ENCODE data around the gene IFT88. TPM values are rescaled to one million over a fixed set of nuclear protein-coding genes. Genes with fewer than 3 reads are reported as not detected.

Gene IFT88
- polyA plus RNA-seq, 1 donor from 2014 or later, result 32.7 TPM

GRCh38 chr13:20721454-20722357, 154.7 kb downstream of the IFT88 start:
- no peaks in the 10 kb centered on the region for H3K79me2 ChIP-seq (replicated peaks; ENCODE audit: insufficient read depth, low read length)
- no peaks in the 10 kb centered on the region for H3K36me3 ChIP-seq (ENCODE audit: insufficient read depth, low read length)
- H3K9me2 ChIP-seq (ENCODE audit: insufficient read depth, low read length), result no peaks in the 10 kb centered on the region
- TF ChIP-seq, protein P1, sequence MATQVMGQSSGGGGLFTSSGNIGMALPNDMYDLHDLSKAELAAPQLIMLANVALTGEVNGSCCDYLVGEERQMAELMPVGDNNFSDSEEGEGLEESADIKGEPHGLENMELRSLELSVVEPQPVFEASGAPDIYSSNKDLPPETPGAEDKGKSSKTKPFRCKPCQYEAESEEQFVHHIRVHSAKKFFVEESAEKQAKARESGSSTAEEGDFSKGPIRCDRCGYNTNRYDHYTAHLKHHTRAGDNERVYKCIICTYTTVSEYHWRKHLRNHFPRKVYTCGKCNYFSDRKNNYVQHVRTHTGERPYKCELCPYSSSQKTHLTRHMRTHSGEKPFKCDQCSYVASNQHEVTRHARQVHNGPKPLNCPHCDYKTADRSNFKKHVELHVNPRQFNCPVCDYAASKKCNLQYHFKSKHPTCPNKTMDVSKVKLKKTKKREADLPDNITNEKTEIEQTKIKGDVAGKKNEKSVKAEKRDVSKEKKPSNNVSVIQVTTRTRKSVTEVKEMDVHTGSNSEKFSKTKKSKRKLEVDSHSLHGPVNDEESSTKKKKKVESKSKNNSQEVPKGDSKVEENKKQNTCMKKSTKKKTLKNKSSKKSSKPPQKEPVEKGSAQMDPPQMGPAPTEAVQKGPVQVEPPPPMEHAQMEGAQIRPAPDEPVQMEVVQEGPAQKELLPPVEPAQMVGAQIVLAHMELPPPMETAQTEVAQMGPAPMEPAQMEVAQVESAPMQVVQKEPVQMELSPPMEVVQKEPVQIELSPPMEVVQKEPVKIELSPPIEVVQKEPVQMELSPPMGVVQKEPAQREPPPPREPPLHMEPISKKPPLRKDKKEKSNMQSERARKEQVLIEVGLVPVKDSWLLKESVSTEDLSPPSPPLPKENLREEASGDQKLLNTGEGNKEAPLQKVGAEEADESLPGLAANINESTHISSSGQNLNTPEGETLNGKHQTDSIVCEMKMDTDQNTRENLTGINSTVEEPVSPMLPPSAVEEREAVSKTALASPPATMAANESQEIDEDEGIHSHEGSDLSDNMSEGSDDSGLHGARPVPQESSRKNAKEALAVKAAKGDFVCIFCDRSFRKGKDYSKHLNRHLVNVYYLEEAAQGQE (IDR thresholded peaks at IDR 0.05; ENCODE audit: borderline replicate concordance), result no peak
- TF ChIP-seq RAD21 (conservative IDR thresholded peaks at IDR 0.05), result no peak
- no peak for TF ChIP-seq CTCF (IDR thresholded peaks at IDR 0.05; ENCODE audit: poor library complexity, severe bottlenecking)
- TF ChIP-seq TAF1 (IDR thresholded peaks at IDR 0.05; ENCODE audit: low read depth), result no peak
- no peak for TF ChIP-seq MXI1 (conservative IDR thresholded peaks at IDR 0.05; ENCODE audit: poor library complexity, severe bottlenecking)
- no peak for TF ChIP-seq POLR2AphosphoS5 (IDR thresholded peaks at IDR 0.05)
- TF ChIP-seq EP300 (conservative IDR thresholded peaks at IDR 0.05; ENCODE audit: poor library complexity, severe bottlenecking), result no peak
- TF ChIP-seq EZH2 (IDR thresholded peaks at IDR 0.05; ENCODE audit: borderline replicate concordance, insufficient read depth, low read length, poor library complexity, severe bottlenecking), result no peak
- no peak for TF ChIP-seq SMC3 (conservative IDR thresholded peaks at IDR 0.05; ENCODE audit: poor library complexity)
- H4K20me1 ChIP-seq (ENCODE audit: insufficient read depth), result no peaks in the 10 kb centered on the region
- no peak overlapping the region for H2AFZ ChIP-seq (ENCODE audit: low read depth, low read length)
- H3K27me3 ChIP-seq (ENCODE audit: insufficient read depth, low read depth, low read length), result peaks cover 8% of the 10 kb centered on the region
- H3K27ac ChIP-seq (ENCODE audit: low read length), result no peak overlapping the region
- no peak overlapping the region for H3K4me2 ChIP-seq (ENCODE audit: low read length)
- peak overlapping the region; percentile 37 for H3K4me3 ChIP-seq (ENCODE audit: low read length)
- H3K9me3 ChIP-seq (ENCODE audit: low read length), result no peaks in the 10 kb centered on the region
- no peak overlapping the region for H3K9ac ChIP-seq (ENCODE audit: low read length)
- no peaks in the 10 kb centered on the region for H3F3A ChIP-seq (ENCODE audit: insufficient read depth, low read length, poor library complexity, severe bottlenecking)

DNA sequence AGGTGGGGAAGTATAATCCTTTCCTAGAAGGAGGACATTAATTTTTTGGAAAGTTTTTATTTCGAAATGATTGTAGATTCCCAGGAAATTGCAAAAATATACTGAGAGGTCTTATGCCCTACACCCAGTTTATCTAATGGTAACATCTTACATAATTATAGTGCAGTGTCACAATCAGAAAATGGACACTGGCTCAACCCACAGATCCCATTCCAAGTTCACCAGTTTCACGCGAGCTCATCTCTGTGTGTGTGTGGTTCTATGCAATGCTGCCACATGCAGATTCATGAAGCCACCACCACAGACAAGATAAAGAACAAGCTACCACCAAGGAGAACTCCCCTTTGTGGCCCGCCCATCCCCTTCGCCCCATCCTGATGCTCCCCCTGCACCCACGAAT, 160.9 kb downstream of the IFT88 start:
- Histone ChIP-seq H3F3A (ENCODE audit: insufficient read depth, low read length, poor library complexity, severe bottlenecking) (no peaks in the 10 kb centered on the region), H2AFZ (ENCODE audit: low read depth, low read length) (no peak overlapping the region), H3K9me3 (ENCODE audit: low read length) (no peaks in the 10 kb centered on the region), H3K4me3 (ENCODE audit: low read length) (no peak overlapping the region), H3K79me2 (replicated peaks; ENCODE audit: insufficient read depth, low read length) (no peaks in the 10 kb centered on the region), H3K27ac (ENCODE audit: low read length) (no peak overlapping the region), H3K27me3 (ENCODE audit: insufficient read depth, low read depth, low read length) (no peaks in the 10 kb centered on the region), H3K9ac (ENCODE audit: low read length) (no peak overlapping the region), H4K20me1 (ENCODE audit: insufficient read depth) (no peaks in the 10 kb centered on the region), H3K9me2 (ENCODE audit: insufficient read depth, low read length) (no peaks in the 10 kb centered on the region), H3K4me2 (ENCODE audit: low read length) (no peak overlapping the region), H3K36me3 (ENCODE audit: insufficient read depth, low read length) (no peaks in the 10 kb centered on the region)
- TF ChIP-seq POLR2AphosphoS5 (IDR thresholded peaks at IDR 0.05), result no peak
- no peak for TF ChIP-seq RAD21 (conservative IDR thresholded peaks at IDR 0.05)
- no peak for TF ChIP-seq EP300 (conservative IDR thresholded peaks at IDR 0.05; ENCODE audit: poor library complexity, severe bottlenecking)
- no peak for TF ChIP-seq SMC3 (conservative IDR thresholded peaks at IDR 0.05; ENCODE audit: poor library complexity)
- TF ChIP-seq CTCF (IDR thresholded peaks at IDR 0.05; ENCODE audit: poor library complexity, severe bottlenecking), result no peak
- no peak for TF ChIP-seq EZH2 (IDR thresholded peaks at IDR 0.05; ENCODE audit: borderline replicate concordance, insufficient read depth, low read length, poor library complexity, severe bottlenecking)
- TF ChIP-seq MXI1 (conservative IDR thresholded peaks at IDR 0.05; ENCODE audit: poor library complexity, severe bottlenecking), result no peak
- TF ChIP-seq, protein P1 (IDR thresholded peaks at IDR 0.05; ENCODE audit: borderline replicate concordance), result no peak
- TF ChIP-seq TAF1 (IDR thresholded peaks at IDR 0.05; ENCODE audit: low read depth), result no peak
